HuH-7.5 (cell line): ENCODE measurements around the gene VSTM2B.

Experiments
- DNase-seq: peaks from one replicate; pipeline ENCODE4 v3.0.0; 2011; ENCODE audit warnings: low spot score

Gene VSTM2B

GRCh38 chr19:29566496-29567054 lies 40.8 kb downstream of the VSTM2B start:
- no peak for DNase-seq

GRCh38 chr19:29567366-29567915 lies 41.6 kb downstream of the VSTM2B start:
- DNase-seq: no peak

GRCh38 chr19:29568036-29569025 lies 42.5 kb downstream of the VSTM2B start:
- no peak for DNase-seq

- DNase-seq: no peak
Measured at GRCh38 chr19:29569038-29569911, 43.5 kb downstream of the VSTM2B start.

GRCh38 chr19:29571181-29571580 lies 45.4 kb downstream of the VSTM2B start:
- DNase-seq: no peak

- no peak for DNase-seq
Measured at GRCh38 chr19:29573486-29573885, 47.7 kb downstream of the VSTM2B start.

- DNase-seq: no peak
Measured at GRCh38 chr19:29574510-29574909, 48.7 kb downstream of the VSTM2B start.

- DNase-seq: no peak
Measured at GRCh38 chr19:29576046-29576606, 50.3 kb downstream of the VSTM2B start.

- no peak for DNase-seq
Measured at GRCh38 chr19:29576761-29577648, 51.2 kb downstream of the VSTM2B start.

- DNase-seq: no peak
Measured at GRCh38 chr19:29577649-29577963, 51.8 kb downstream of the VSTM2B start.

GRCh38 chr19:29578349-29578748 lies 52.6 kb downstream of the VSTM2B start:
- no peak for DNase-seq

GRCh38 chr19:29579308-29579910 lies 53.6 kb downstream of the VSTM2B start:
- DNase-seq: no peak

GRCh38 chr19:29581398-29581797 lies 55.6 kb downstream of the VSTM2B start:
- DNase-seq: no peak

- no peak for DNase-seq
Measured at GRCh38 chr19:29583196-29583999, 57.6 kb downstream of the VSTM2B start.

- DNase-seq: no peak
Measured at GRCh38 chr19:29586401-29586800, 60.6 kb downstream of the VSTM2B start.

GRCh38 chr19:29587059-29587458 lies 61.3 kb downstream of the VSTM2B start:
- DNase-seq: no peak

- DNase-seq: no peak
Measured at GRCh38 chr19:29587518-29587986, 61.8 kb downstream of the VSTM2B start.

- no peak for DNase-seq
Measured at GRCh38 chr19:29588095-29588494, 62.3 kb downstream of the VSTM2B start.

- DNase-seq: no peak
Measured at GRCh38 chr19:29590278-29590677, 64.5 kb downstream of the VSTM2B start.

- no peak for DNase-seq
Measured at GRCh38 chr19:29591670-29592069, 65.9 kb downstream of the VSTM2B start.
